GM18508 (cell line): Measurements from ENCODE around the gene TMEM63C.

ENCODE experiments used
- ATAC-seq: cut with Tn5 transposase; IDR thresholded peaks from one replicate; pipeline ENCODE4 v1.9.1; 2021; ENCODE audit warnings: moderate number of reproducible peaks; ENCODE audit not compliant: insufficient read depth, unreplicated experiment

TMEM63C gene

DNA sequence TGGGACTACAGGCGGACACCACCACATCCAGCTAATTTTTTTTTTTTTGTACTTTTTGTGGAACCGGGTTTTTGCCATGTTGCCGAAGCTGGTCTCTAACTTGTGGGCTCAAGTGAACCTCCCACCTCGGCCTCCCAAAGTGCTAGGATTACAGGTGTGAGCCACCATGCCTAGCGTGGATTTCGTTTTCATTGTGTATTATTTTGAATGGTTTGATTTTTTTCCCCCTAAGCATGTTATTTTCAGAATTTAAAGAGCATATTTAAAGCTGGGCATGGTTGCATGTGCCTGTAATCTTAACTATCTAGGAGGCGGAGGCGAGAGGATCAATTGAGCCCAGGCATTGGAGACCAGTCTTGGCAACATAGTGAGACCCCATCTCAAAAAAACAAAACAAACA lies 13.1 kb downstream of the TMEM63C start:
- no peak for ATAC-seq

DNA sequence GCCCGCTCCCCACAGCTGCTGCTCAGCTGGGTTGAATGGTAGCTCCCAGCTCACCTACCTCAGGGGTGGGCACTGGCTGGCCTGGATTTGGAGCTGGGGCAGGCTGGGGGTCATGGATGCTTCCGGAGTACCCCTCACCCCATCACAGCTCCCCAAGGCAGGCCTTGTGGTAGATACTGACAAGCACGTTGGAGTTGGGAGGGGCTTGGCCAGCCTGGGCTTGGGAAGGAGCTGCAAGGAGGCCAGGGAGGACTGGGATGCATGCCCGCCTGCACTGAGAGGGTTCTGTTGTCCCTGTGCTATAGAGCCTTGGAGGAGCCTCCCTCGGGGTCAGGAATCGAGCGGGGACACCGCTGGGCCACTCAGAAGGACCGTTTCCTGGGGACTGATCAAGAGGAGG lies 14.2 kb downstream of the TMEM63C start:
- no peak for ATAC-seq

GRCh38 chr14:77197988-77198387 lies 16.4 kb downstream of the TMEM63C start:
- ATAC-seq: no peak

DNA sequence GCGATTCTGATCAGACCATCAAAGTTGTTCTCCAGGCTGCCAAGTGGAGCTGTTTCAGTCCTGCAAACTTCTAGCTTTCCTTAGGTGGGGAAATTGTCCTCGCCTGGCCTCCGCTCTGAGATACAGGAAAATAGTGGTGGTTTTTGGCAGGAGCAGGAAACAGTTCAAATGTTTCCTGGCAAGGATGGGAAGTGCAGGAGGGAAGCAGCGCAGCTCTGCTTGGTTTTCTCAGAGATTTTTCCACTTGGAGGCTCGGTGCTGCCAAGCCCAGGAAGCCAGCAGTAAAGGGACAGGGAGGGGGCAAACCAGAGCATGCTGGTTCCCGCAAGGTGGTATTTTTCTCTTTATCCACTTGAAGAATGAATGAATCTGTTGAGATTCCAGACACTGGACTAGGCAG lies 17.0 kb downstream of the TMEM63C start:
- ATAC-seq: no peak

DNA sequence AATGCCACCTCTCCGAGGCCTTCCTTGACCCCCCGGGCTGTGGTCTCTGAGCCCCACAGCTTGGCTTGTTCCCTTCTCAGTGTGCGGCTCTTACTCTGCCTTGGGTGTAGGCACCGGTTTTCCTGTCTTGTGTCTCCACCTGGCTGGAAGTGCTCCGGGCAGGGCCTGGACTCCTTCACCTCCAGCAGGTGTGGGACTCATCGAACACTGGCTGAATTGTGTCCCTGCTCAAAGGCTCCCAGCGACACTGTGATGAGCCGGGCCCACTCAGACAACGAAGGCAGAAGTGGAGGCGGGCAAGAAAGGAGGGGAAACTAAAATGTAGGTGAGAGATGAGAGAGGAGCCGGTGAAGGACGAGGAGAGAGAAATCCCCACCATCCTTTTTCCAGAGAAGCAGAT lies 18.0 kb downstream of the TMEM63C start:
- no peak for ATAC-seq

- no peak for ATAC-seq
Measured at GRCh38 chr14:77200406-77200985, 18.9 kb downstream of the TMEM63C start.

- ATAC-seq: no peak
Measured at GRCh38 chr14:77201696-77202095, 20.1 kb downstream of the TMEM63C start.

DNA sequence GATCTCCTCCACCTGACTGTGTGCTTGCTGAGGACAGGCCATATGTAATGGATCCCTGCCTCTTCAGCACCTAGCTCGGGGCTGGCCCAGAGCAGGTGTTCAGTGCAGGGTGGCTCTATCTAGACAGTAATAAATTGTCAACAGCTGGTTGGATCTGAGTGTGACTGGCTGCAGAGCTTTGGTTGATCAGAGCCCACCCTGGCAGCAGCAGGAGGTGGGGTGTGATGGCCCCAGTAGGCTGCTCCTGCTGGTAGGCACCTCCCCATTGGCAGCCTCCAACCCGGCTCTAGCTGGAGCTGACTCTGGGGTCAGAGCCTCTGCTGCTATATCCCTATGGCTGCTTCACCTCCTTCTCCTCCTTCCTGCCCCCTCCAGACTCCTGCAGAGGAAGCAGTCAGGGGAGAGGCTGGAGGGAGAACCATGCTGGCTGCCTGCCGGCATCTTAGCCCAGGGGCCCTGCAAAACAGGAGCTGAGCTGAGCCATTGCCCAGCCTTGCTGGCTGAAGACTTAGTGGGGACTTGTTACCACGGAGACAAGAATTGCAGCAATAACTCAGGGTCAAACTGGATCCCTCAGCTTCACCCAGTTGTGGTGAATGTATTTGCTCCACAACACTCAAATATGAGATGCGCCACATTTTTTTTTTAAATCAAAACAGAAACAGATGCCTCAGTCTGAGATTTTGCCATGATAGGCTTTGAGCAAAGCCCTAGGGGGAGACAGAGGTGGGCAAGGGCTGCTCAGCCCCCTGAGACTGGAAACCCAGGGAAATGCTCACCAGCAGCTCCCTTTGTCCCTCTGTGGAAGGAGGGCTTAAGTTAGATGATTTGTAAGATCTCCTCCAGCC lies 22.2 kb downstream of the TMEM63C start:
- no peak for ATAC-seq

GRCh38 chr14:77204459-77204771 lies 22.8 kb downstream of the TMEM63C start:
- no peak for ATAC-seq

DNA sequence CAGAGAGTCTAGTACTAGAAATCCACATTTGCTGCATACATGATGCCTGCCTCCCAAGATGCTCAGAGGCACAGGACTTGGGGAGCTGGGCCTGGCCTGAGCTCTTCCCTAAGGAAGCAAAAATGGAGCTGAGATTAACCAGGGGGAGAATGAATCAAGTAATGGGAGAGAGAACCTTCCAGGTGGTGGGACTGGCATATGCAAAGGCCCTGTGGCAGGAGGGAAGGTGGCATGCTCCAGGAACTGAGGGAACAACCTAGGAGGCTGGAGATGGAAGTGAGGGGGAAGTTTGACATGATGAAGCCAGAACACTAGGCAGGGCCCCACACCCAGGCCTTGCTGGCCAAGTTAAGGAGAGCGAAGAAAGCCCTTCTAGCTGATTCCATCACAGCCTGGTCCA lies 23.3 kb downstream of the TMEM63C start:
- no peak for ATAC-seq

DNA sequence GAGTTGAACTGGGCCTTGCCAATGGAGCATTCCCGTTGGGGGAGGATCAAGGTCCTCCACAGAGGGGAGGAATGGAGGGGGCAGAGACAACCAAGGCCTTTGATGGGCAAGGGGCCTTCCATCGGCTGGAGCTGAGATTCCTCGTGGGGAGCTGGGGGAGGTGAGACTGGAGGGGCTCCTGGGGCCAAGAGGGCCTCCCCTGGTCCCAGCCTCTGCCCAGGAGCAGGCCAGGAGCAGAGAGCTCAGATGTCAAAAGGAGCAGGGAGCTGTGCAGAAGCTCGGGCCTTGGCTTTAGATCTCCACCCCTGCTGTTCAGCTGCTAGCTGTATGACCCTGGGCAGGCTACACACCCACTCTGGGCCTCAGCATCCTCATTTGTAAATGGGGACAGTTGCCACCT lies 24.0 kb downstream of the TMEM63C start:
- ATAC-seq: no peak

- no peak for ATAC-seq
Measured at GRCh38 chr14:77206261-77206824, 24.7 kb downstream of the TMEM63C start.

- no peak for ATAC-seq
Measured at GRCh38 chr14:77206877-77207389, 25.3 kb downstream of the TMEM63C start.

- ATAC-seq: no peak
Measured at GRCh38 chr14:77208291-77208978, 26.8 kb downstream of the TMEM63C start.

DNA sequence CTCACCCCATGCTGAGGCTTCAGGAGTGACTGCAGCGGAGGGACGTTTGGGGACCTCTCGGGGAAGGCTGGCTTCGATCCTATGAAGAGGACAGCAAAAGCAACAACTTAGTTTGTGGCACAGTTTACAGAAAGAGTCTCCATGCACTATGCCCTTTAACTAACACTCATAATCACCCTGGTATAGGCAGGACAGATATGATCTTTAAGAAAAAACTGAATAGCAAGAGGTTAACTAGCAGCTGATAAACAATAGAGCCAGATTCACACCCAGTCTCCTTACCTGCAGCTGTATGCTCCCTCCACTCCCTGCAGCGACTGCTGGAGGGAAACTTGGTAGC lies 27.4 kb downstream of the TMEM63C start:
- ATAC-seq: no peak

GRCh38 chr14:77212097-77212870 lies 30.7 kb downstream of the TMEM63C start:
- no peak for ATAC-seq

- no peak for ATAC-seq
Measured at GRCh38 chr14:77212943-77213678, 31.5 kb downstream of the TMEM63C start.

- ATAC-seq: no peak
Measured at GRCh38 chr14:77213679-77214016, 32.0 kb downstream of the TMEM63C start.

GRCh38 chr14:77214216-77214615 lies 32.6 kb downstream of the TMEM63C start:
- ATAC-seq: no peak

DNA sequence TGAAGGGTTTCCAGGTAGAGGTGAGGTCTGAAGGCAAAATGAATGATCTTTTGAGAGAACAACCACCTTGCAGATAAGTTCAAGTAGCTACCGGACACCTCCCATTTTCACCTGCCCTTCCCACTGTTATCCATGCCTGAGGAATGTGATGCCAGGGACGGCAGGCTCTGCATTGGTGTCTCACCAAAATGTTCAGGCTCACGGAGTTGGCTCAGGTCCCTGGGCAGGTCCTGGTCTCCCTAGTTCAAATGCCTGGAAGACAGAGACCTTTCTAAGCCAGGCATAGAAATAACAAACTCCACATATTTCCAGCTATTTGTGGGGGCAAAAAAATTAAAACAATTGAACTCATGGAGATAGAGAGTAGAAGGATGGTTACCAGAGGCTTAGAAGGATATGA lies 36.0 kb downstream of the TMEM63C start:
- no peak for ATAC-seq
